Karpas-422 (cell line): Measurements from ENCODE around the gene PRAF2. TPM values are rescaled to one million over a fixed set of nuclear protein-coding genes. Genes with fewer than 3 reads are reported as not detected.

Source experiments
- DNase-seq: peaks from one replicate; pipeline ENCODE4 v3.0.0-alpha.2; 2015
- H2AFZ ChIP-seq: fragments of 200-600 bp; sonication (generic); 2 replicates; pipeline ENCODE4 v1.6.1; 2014; ENCODE audit warnings: antibody characterized with exemption, low read length, mixed read lengths
- H3K27ac ChIP-seq: fragments of 200-600 bp; sonication (generic); 2 replicates; pipeline ENCODE4 v1.5.1; 2014; ENCODE audit warnings: mild to moderate bottlenecking, low read length, moderate library complexity
- H3K27me3 ChIP-seq: fragments of 200-600 bp; sonication (generic); 2 replicates; pipeline ENCODE4 v1.6.1; 2014; ENCODE audit warnings: low read length, mixed read lengths
- H3K36me3 ChIP-seq: fragments of 200-600 bp; sonication (generic); 2 replicates; pipeline ENCODE4 v1.6.1; 2014; ENCODE audit warnings: low read length, mixed read lengths; ENCODE audit not compliant: insufficient read depth
- H3K4me1 ChIP-seq: fragments of 200-600 bp; sonication (generic); 2 replicates; pipeline ENCODE4 v1.6.1; 2014; ENCODE audit warnings: mild to moderate bottlenecking, low read length, mixed read lengths
- H3K4me2 ChIP-seq: fragments of 200-600 bp; sonication (generic); 2 replicates; pipeline ENCODE4 v1.6.1; 2014; ENCODE audit warnings: low read length, low read depth, mild to moderate bottlenecking; ENCODE audit not compliant: poor library complexity, severe bottlenecking
- H3K4me3 ChIP-seq: fragments of 200-600 bp; sonication (generic); 2 replicates; pipeline ENCODE4 v1.5.1; 2014; ENCODE audit warnings: mild to moderate bottlenecking, antibody characterized with exemption, low read length, mixed read lengths
- H3K79me2 ChIP-seq: fragments of 200-600 bp; sonication (generic); 2 replicates; pipeline ENCODE4 v1.6.1; 2014; ENCODE audit warnings: mild to moderate bottlenecking, low read length, mixed read lengths
- H3K9ac ChIP-seq: fragments of 200-600 bp; sonication (generic); 2 replicates; pipeline ENCODE4 v1.6.0; 2014; ENCODE audit warnings: low read length
- H3K9me2 ChIP-seq: fragments of 200-600 bp; sonication (generic), shearing (Covaris generic); replicated peaks from 2 replicates; pipeline ENCODE4 v1.6.0; 2014; ENCODE audit warnings: mild to moderate bottlenecking, low read length, moderate library complexity; ENCODE audit not compliant: insufficient read depth
- H3K9me3 ChIP-seq: fragments of 300-700, 200-600 bp; sonication (generic); 2 replicates; pipeline ENCODE4 v1.6.1; 2014; ENCODE audit warnings: low read length, mixed read lengths
- H4K20me1 ChIP-seq: fragments of 200-600 bp; sonication (generic); 2 replicates; pipeline ENCODE4 v1.6.1; 2014; ENCODE audit warnings: mild to moderate bottlenecking, antibody characterized with exemption, low read length, low read depth; ENCODE audit not compliant: insufficient read depth
- small RNA-seq: library from RNA; depleted of rRNA; stranded (forward); fragments of <200 nt; gene quantifications from one replicate; pipeline ENCODE3, GENCODE V24; 2014
- total RNA-seq: library from RNA; depleted of rRNA; stranded (reverse); fragments of >200 nt; shearing (Covaris generic); gene quantifications from 2 replicates; pipeline ENCODE4 v1.2.3, GENCODE V29; 2014; ENCODE audit warnings: low replicate concordance; rRNA removed

PRAF2 gene
- total RNA-seq, 1 experiment from 2014 or later, result 0.34 TPM

GRCh38 chrX:49029876-49030275, 43.9 kb downstream of the PRAF2 start:
- no peaks in the 10 kb centered on the region for H3K36me3 ChIP-seq
- DNase-seq, result no peak
- H2AFZ ChIP-seq, result no peak overlapping the region
- no peaks in the 10 kb centered on the region for H3K9me3 ChIP-seq
- H3K9me2 ChIP-seq, result no peaks in the 10 kb centered on the region
- H3K4me2 ChIP-seq, result no peak overlapping the region
- no peak overlapping the region for H3K4me3 ChIP-seq
- H3K79me2 ChIP-seq, result no peaks in the 10 kb centered on the region
- H3K9ac ChIP-seq, result no peak overlapping the region
- no peaks in the 10 kb centered on the region for H4K20me1 ChIP-seq
- H3K27ac ChIP-seq, result no peak overlapping the region
- no peaks in the 10 kb centered on the region for H3K4me1 ChIP-seq
- H3K27me3 ChIP-seq, result no peaks in the 10 kb centered on the region

Small RNA genes lying within 50 kb of the gene (small RNA-seq; reads per million reads assigned to genes)
- gene RNU4-52P, result not detected

Other genes with a start within 250 kb of the PRAF2 start
- gene ERAS, start 247.5 kb downstream of the PRAF2 start, total RNA-seq, result not detected in 2 replicates
- gene PCSK1N, start 238.4 kb downstream of the PRAF2 start, total RNA-seq, result not detected in 2 replicates
- gene TIMM17B, start 176.2 kb downstream of the PRAF2 start, total RNA-seq, result 84.5 and 108 TPM in 2 replicates
- gene PQBP1, start 176.1 kb downstream of the PRAF2 start, total RNA-seq, result 40.3 and 78.0 TPM in 2 replicates
- gene SLC35A2, start 162.4 kb downstream of the PRAF2 start, total RNA-seq, result 12.7 and 15.1 TPM in 2 replicates
- gene PIM2, start 155.0 kb downstream of the PRAF2 start, total RNA-seq, result 23.1 and 33.8 TPM in 2 replicates
- 36.2 and 57.4 TPM in 2 replicates for gene OTUD5, start 116.4 kb downstream of the PRAF2 start, total RNA-seq
- gene KCND1, start 102.2 kb downstream of the PRAF2 start, total RNA-seq, result 2.2 and 2.6 TPM in 2 replicates
- 18.0 and 37.6 TPM in 2 replicates for gene GRIPAP1, start 71.7 kb downstream of the PRAF2 start, total RNA-seq
- gene TFE3, start 30.6 kb downstream of the PRAF2 start, total RNA-seq, result 4.4 and 11.8 TPM in 2 replicates
- gene CCDC120, start 15.0 kb downstream of the PRAF2 start, total RNA-seq, result not detected in 2 replicates
- gene WDR45, start 5.9 kb upstream of the PRAF2 start, total RNA-seq, result 80.3 and 115 TPM in 2 replicates
- gene GPKOW, start 49.7 kb upstream of the PRAF2 start, total RNA-seq, result 8.2 and 20.7 TPM in 2 replicates
- gene MAGIX, start 88.8 kb upstream of the PRAF2 start, total RNA-seq, result 1.7 TPM in 1 of 2 replicates, not detected in the other
- gene PLP2, start 97.9 kb upstream of the PRAF2 start, total RNA-seq, result 11.0 and 37.0 TPM in 2 replicates
- gene PRICKLE3, start 112.4 kb upstream of the PRAF2 start, total RNA-seq, result 4.0 and 15.5 TPM in 2 replicates
- 0.86 and 1.2 TPM in 2 replicates for gene SYP, start 126.2 kb upstream of the PRAF2 start, total RNA-seq
- gene CACNA1F, start 159.3 kb upstream of the PRAF2 start, total RNA-seq, result not detected in 2 replicates
- 25.9 and 30.0 TPM in 2 replicates for gene CCDC22, start 161.5 kb upstream of the PRAF2 start, total RNA-seq
- gene FOXP3, start 190.7 kb upstream of the PRAF2 start, total RNA-seq, result 0.07 TPM in 1 of 2 replicates, not detected in the other
- gene PPP1R3F, start 195.8 kb upstream of the PRAF2 start, total RNA-seq, result 0.19 and 1.0 TPM in 2 replicates
- gene GAGE10, start 229.6 kb upstream of the PRAF2 start, total RNA-seq, result not detected in 2 replicates
- not detected in 2 replicates for gene GAGE12J, start 248.0 kb upstream of the PRAF2 start, total RNA-seq